Right lobe of liver (tissue), 6 donors: ENCODE measurements around the gene PNLIPRP2. TPM values are rescaled to one million over a fixed set of nuclear protein-coding genes. Genes with fewer than 3 reads are reported as not detected.

Experiments
- ATAC-seq, 4 donors: fragments of 200-7000 bp; cut with Tn5 transposase; one replicate each; pipeline ENCODE4 v1.9.1; 2020; ENCODE audit warnings: mild to moderate bottlenecking in 4 of 4, moderate library complexity in 4 of 4
- DNase-seq, 3 donors: peaks; one replicate each; pipeline ENCODE4 v3.0.0-alpha.2; 2020
- H3K27ac ChIP-seq, 3 donors: fragments of 200-600 bp; one replicate each; pipeline ENCODE4 v1.8.0; 2022
- H3K27me3 ChIP-seq, 2 donors: fragments of 200-600 bp; one replicate each; pipeline ENCODE4 v1.8.0; 2022
- H3K36me3 ChIP-seq, 4 donors: fragments of 200-600 bp; sonication (generic) in 1 of 4; one replicate each; pipeline versions ENCODE4 v1.5.1 to v1.8.0; 2017 to 2022; ENCODE audit warnings: control low read depth in 1 of 4
- H3K4me1 ChIP-seq, 4 donors: fragments of 200-600 bp; sonication (generic) in 1 of 4; one replicate each; pipeline versions ENCODE4 v1.5.1 to v1.8.0; 2017 to 2022; ENCODE audit warnings: control low read depth in 1 of 4
- H3K4me3 ChIP-seq, 3 donors: fragments of 200-600 bp; one replicate each; pipeline ENCODE4 v1.8.0; 2022
- H3K9me3 ChIP-seq, 4 donors: fragments of 200-600 bp; sonication (generic) in 1 of 4; one replicate each; pipeline versions ENCODE4 v1.5.1 to v1.8.0; 2017 to 2022; ENCODE audit warnings: control low read depth in 1 of 4
- POLR2A ChIP-seq: fragments of 450-650 bp; IDR thresholded peaks from one replicate; pipeline ENCODE4 v1.6.1; 2017; ENCODE audit warnings: antibody characterized with exemption, mild to moderate bottlenecking
- WGBS: methylation state at CpG from one replicate; pipeline ENCODE4 v1.1.6; 2018; ENCODE audit warnings: low coverage, low lambda C conversion rate; ENCODE audit not compliant: insufficient coverage; ENCODE audit errors: missing lambda C conversion rate; 5-methylcytosine and 5-hydroxymethylcytosine counted together
- intact Hi-C, 2 donors: fragments of 100-400 bp; cut with DNase I; formaldehyde crosslinking; loops; one replicate each; pipeline versions ENCODE4 v1.11.2 to v1.14.1; 2022
- total RNA-seq, 6 experiments: library from RNA; depleted of rRNA in 2 of 6; stranded (reverse); fragments of >200 nt in 2 of 6; fragmentation: NEBNext Ultra II Directional in 3 of 6; extraction: Animal tissue kit (Norgen Biotek cat#: 25700) in 3 of 6; gene quantifications; one replicate each; pipeline versions ENCODE4 v1.1.0 to v1.2.4, GENCODE V29; 2016 to 2023
- TF ChIP-seq, protein P1 (sequence below), 4 donors: fragments of 200-600 bp in 3 of 4; fragments of 450-650 bp in 1 of 4; IDR thresholded peaks; one replicate each; pipeline versions ENCODE4 v1.5.1 to v1.8.0; 2016 to 2022; ENCODE audit warnings: antibody characterized with exemption in 4 of 4, mild to moderate bottlenecking in 2 of 4
- donor health status: DM: no; HTN: yes; CAD: no.
- donor health status: DM: no; HTN: no; CAD: no.
- donor health status: DM: no; HTN: no; CAD: no.
- donor health status: DM: no; HTN: yes; CAD: no.
- donor health status: DM: no; HTN: yes; CAD: no.

Gene PNLIPRP2
- total RNA-seq, 6 experiments from 2014 or later: not detected

DNA sequence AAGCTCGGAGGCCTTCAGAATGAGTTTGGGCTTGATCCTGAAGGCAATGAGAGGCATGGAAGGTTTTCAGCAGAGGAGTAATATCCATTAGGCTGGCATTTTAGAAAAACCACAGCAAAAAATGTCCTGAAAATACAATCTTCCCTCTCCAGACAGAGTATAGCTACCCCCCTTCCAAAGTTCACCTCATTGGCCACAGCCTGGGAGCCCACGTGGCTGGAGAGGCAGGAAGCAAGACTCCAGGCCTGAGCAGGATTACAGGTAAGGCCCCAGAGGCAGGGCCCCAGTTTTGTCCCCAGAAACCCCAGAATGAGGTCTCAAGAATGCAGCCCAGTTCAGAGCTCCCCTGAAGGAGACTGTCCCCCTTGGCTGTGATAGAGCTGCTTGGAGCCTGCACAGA lies 24.7 kb upstream of the PNLIPRP2 start:
- no peak overlapping the region for H3K4me3 ChIP-seq
- intact Hi-C loops: no loop called here
- TF ChIP-seq, protein P1, sequence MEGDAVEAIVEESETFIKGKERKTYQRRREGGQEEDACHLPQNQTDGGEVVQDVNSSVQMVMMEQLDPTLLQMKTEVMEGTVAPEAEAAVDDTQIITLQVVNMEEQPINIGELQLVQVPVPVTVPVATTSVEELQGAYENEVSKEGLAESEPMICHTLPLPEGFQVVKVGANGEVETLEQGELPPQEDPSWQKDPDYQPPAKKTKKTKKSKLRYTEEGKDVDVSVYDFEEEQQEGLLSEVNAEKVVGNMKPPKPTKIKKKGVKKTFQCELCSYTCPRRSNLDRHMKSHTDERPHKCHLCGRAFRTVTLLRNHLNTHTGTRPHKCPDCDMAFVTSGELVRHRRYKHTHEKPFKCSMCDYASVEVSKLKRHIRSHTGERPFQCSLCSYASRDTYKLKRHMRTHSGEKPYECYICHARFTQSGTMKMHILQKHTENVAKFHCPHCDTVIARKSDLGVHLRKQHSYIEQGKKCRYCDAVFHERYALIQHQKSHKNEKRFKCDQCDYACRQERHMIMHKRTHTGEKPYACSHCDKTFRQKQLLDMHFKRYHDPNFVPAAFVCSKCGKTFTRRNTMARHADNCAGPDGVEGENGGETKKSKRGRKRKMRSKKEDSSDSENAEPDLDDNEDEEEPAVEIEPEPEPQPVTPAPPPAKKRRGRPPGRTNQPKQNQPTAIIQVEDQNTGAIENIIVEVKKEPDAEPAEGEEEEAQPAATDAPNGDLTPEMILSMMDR (IDR thresholded peaks at IDR 0.05): no peak
- TF ChIP-seq POLR2A: no peak
- H3K36me3 ChIP-seq: no peaks in the 10 kb centered on the region
- DNase-seq (no peak), ATAC-seq (no peak)
- WGBS: 52% methylated on average over 2 of the region's 2 CpGs
- no peaks in the 10 kb centered on the region for H3K4me1 ChIP-seq
- H3K27me3 ChIP-seq: no peaks in the 10 kb centered on the region
- H3K9me3 ChIP-seq: no peaks in the 10 kb centered on the region
- H3K27ac ChIP-seq: no peak overlapping the region

DNA sequence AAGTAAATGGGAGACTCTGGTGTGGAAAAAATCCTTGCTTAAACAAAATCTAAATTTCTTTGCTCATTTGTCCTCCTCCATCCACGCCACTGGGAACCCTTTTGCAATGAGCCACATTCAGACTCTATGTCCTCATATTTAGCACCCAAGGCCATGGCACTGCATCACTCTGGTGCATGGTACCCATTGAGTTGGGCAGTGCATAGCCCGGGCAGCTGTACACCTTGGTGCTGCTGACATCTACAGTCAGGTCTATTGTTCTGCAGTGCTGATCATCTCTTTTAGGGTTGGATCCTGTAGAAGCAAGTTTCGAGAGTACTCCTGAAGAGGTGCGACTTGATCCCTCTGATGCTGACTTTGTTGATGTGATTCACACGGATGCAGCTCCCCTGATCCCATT lies 23.2 kb upstream of the PNLIPRP2 start:
- Histone ChIP-seq H3K36me3 (no peaks in the 10 kb centered on the region), H3K27me3 (no peaks in the 10 kb centered on the region), H3K27ac (no peak overlapping the region), H3K4me1 (no peaks in the 10 kb centered on the region), H3K4me3 (no peak overlapping the region), H3K9me3 (no peaks in the 10 kb centered on the region)
- TF ChIP-seq POLR2A: no peak
- no peak for DNase-seq
- intact Hi-C loops: no loop called here
- WGBS: 64% methylated on average over 2 of the region's 5 CpGs
- ATAC-seq: peak in 3 of 4 donors; percentile 39 to 52 (median 43)

DNA sequence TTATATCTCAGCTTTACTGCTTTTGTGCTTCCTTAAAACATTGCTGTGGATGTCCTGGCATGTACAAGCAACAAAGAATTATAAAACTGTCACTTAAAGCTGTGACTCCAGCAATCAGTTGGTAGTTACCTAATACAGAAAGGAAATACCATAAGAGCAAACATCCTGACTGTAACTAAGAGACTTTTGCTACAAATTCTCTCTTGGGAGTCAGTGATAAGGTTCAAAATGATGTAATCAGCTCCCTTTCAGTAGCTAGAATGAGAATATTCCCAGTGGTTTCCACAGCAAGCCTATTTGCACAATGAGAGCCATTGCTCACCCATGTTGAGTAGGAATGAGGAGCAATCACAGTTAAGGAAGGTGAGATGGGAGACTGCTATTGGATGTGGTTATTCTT lies 22.4 kb upstream of the PNLIPRP2 start:
- TF ChIP-seq POLR2A: no peak
- TF ChIP-seq, protein P1 (IDR thresholded peaks at IDR 0.05): no peak
- ATAC-seq (no peak), DNase-seq (no peak)
- Histone ChIP-seq H3K27ac (no peak overlapping the region), H3K27me3 (no peaks in the 10 kb centered on the region), H3K9me3 (no peaks in the 10 kb centered on the region), H3K36me3 (no peaks in the 10 kb centered on the region), H3K4me3 (no peak overlapping the region), H3K4me1 (no peaks in the 10 kb centered on the region)
- intact Hi-C loops: no loop called here

GRCh38 chr10:116599991-116600390 lies 20.8 kb upstream of the PNLIPRP2 start:
- no peak overlapping the region for H3K27ac ChIP-seq
- no peak overlapping the region for H3K4me3 ChIP-seq
- no peaks in the 10 kb centered on the region for H3K36me3 ChIP-seq
- no peak for TF ChIP-seq POLR2A
- TF ChIP-seq, protein P1 (IDR thresholded peaks at IDR 0.05): no peak
- intact Hi-C loops: no loop called here
- no peaks in the 10 kb centered on the region for H3K27me3 ChIP-seq
- ATAC-seq: no peak
- no peaks in the 10 kb centered on the region for H3K9me3 ChIP-seq
- no peak for DNase-seq
- WGBS: 42% methylated on average over 5 of the region's 5 CpGs
- H3K4me1 ChIP-seq: no peaks in the 10 kb centered on the region

DNA sequence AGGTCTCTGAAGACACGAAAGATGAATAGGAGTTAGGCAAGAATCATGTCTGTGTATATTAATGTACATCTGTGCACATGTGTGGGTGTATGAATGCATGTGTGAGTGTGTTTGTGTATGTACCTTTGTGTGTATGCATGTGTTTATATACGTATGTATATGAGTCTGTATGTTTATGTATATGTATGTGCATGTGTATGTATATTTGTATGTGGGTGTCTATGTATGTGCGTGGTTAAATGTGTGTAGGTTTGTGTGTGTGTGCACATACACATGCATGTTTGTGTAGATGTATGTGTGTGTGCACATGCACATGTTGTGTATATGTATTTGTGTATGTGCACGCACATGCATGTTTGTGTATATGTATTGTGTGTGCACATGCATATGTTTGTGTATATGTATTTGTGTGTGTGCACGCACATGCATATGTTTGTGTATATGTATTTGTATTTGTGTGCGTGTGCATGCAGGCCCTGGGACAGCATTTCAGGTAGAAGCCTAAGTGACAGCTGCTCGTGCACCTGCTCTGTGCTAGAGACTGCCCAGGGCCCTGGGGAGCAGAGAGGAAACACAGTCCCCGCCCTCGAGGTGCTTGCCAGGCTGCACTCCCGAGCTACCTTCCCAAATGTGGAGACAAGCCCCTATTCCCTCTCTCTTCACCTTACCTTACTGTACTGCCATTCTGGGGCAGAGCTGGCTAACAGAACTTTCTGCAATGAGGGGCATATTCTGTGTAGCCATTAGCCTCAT lies 17.9 kb upstream of the PNLIPRP2 start:
- no peak for TF ChIP-seq POLR2A
- TF ChIP-seq, protein P1 (IDR thresholded peaks at IDR 0.05): no peak
- Histone ChIP-seq H3K4me3 (no peak overlapping the region), H3K27me3 (no peaks in the 10 kb centered on the region), H3K9me3 (no peaks in the 10 kb centered on the region), H3K4me1 (no peaks in the 10 kb centered on the region), H3K36me3 (no peaks in the 10 kb centered on the region), H3K27ac (no peak overlapping the region)
- 65% methylated on average over 7 of the region's 10 CpGs for WGBS
- ATAC-seq: no peak
- intact Hi-C loops: no loop called here
- no peak for DNase-seq
